Smooth muscle cell (in vitro differentiated cells): ENCODE measurements around the gene WFDC1. TPM values are rescaled to one million over a fixed set of nuclear protein-coding genes. Genes with fewer than 3 reads are reported as not detected.

Experiments
- DNase-seq: peaks from one replicate; lab custom pipeline; 2025; ENCODE audit not compliant: unreplicated experiment; lab: John Stamatoyannopoulos, UW
- H2AFZ ChIP-seq: fragments of 200-600 bp; sonication (generic); 2 replicates; pipeline ENCODE4 v1.6.0; 2016; ENCODE audit warnings: antibody characterized with exemption, low read depth, mild to moderate bottlenecking
- H3F3A ChIP-seq: fragments of 200-600 bp; sonication (generic); 2 replicates; pipeline ENCODE4 v1.6.0; 2017; ENCODE audit warnings: antibody characterized with exemption, low read depth
- H3K27ac ChIP-seq: fragments of 200-600 bp; sonication (generic); 2 replicates; pipeline ENCODE4 v1.5.1; 2016; ENCODE audit warnings: low read depth, mild to moderate bottlenecking
- H3K27me3 ChIP-seq: fragments of 200-600 bp; sonication (generic); 2 replicates; pipeline ENCODE4 v1.6.1; 2016; ENCODE audit warnings: low read depth, mild to moderate bottlenecking
- H3K36me3 ChIP-seq: fragments of 200-600 bp; sonication (generic); 2 replicates; pipeline ENCODE4 v1.5.1; 2016; ENCODE audit warnings: low read depth
- H3K4me1 ChIP-seq: fragments of 200-600 bp; sonication (generic); 2 replicates; pipeline ENCODE4 v1.5.1; 2016; ENCODE audit warnings: low read depth
- H3K4me2 ChIP-seq: fragments of 200-600 bp; sonication (generic); 2 replicates; pipeline ENCODE4 v1.6.0; 2016; ENCODE audit warnings: mild to moderate bottlenecking
- H3K4me3 ChIP-seq: fragments of 200-600 bp; sonication (generic); 2 replicates; pipeline ENCODE4 v1.5.1; 2016; ENCODE audit warnings: mild to moderate bottlenecking
- H3K79me2 ChIP-seq: fragments of 200-600 bp; sonication (generic); 2 replicates; pipeline ENCODE4 v1.6.0; 2016; ENCODE audit warnings: low read depth, mild to moderate bottlenecking
- H3K9ac ChIP-seq: fragments of 200-600 bp; sonication (generic); 2 replicates; pipeline ENCODE4 v1.6.0; 2016; ENCODE audit warnings: low read depth
- H3K9me3 ChIP-seq: fragments of 200-600 bp; sonication (generic); replicated peaks from 2 replicates; pipeline ENCODE4 v1.5.1; 2016; ENCODE audit warnings: low read depth
- H4K20me1 ChIP-seq: fragments of 200-600 bp; sonication (generic); 2 replicates; pipeline ENCODE4 v1.6.0; 2016; ENCODE audit warnings: low read depth
- WGBS: methylation state at CpG from one replicate; pipeline ENCODE4 v1.1.7; 2016; ENCODE audit warnings: low lambda C conversion rate; 5-methylcytosine and 5-hydroxymethylcytosine counted together
- polyA plus RNA-seq: library from polyadenylated mRNA; unstranded; fragments of >200 nt; fragmentation: Nextera tagmentation; extraction: Ambion mirVana; gene quantifications from 2 replicates; pipeline ENCODE4 v1.2.1, GENCODE V29; 2016
- total RNA-seq: library from RNA; depleted of rRNA; stranded (reverse); fragments of >200 nt; gene quantifications from 2 replicates; pipeline ENCODE4 v1.2.3, GENCODE V29; 2014
- TF ChIP-seq, protein P1 (sequence below): fragments of 200-600 bp; sonication (generic); IDR thresholded peaks from 2 replicates; pipeline ENCODE4 v1.5.1; 2017; ENCODE audit warnings: borderline replicate concordance, mild to moderate bottlenecking, antibody characterized with exemption; ENCODE audit not compliant: insufficient read depth, poor library complexity, severe bottlenecking

Gene WFDC1, protein sequence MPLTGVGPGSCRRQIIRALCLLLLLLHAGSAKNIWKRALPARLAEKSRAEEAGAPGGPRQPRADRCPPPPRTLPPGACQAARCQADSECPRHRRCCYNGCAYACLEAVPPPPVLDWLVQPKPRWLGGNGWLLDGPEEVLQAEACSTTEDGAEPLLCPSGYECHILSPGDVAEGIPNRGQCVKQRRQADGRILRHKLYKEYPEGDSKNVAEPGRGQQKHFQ
- total RNA-seq (150 and 176 TPM in 2 replicates), polyA plus RNA-seq (249 and 362 TPM in 2 replicates)

DNA sequence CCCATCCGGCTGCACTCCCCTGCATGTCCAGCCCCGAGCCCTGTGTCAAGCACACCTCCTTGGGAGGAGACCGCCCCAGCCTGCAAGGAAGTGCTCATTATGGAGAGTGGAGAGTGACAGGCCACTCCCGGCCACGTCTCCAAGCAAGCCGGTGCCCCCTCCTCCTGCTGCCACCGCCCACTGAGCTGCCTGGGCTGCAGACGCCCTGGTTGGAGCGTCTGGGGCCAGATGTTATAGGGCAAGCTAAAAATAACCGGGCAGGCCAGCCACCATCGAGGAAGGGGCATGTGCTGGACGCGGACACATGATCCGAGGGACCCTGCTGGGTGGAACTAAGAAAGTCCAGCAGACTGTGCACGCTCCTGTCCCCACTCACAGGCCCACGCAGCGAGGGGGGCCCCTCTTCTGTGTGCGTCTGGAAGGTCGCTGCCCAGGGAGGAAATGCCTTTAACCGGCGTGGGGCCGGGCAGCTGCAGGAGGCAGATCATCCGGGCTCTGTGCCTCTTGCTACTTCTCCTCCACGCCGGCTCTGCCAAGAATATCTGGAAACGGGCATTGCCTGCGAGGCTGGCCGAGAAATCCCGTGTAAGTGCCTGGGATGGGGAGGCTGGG lies at the start of gene WFDC1:
TSS of gene WFDC1 (plus strand) at position 348 of the 612 bp plus-strand sequence. CDS start at position 442, 94 bp downstream.
- H3K4me2 ChIP-seq: peak within 1 kb of the TSS; percentile 91
- H3K9me3 ChIP-seq: no peaks in the 10 kb centered on the region
- H2AFZ ChIP-seq: peak within 1 kb of the TSS; percentile 37
- H3K36me3 ChIP-seq: no peaks in the 10 kb centered on the region
- H3K4me1 ChIP-seq: peaks cover 3% of the 10 kb centered on the region
- WGBS: 9% methylated on average over 29 of the region's 29 CpGs
- H3K4me3 ChIP-seq: peak within 1 kb of the TSS; percentile 50
- DNase-seq: peak; percentile 62
- TF ChIP-seq, protein P1, sequence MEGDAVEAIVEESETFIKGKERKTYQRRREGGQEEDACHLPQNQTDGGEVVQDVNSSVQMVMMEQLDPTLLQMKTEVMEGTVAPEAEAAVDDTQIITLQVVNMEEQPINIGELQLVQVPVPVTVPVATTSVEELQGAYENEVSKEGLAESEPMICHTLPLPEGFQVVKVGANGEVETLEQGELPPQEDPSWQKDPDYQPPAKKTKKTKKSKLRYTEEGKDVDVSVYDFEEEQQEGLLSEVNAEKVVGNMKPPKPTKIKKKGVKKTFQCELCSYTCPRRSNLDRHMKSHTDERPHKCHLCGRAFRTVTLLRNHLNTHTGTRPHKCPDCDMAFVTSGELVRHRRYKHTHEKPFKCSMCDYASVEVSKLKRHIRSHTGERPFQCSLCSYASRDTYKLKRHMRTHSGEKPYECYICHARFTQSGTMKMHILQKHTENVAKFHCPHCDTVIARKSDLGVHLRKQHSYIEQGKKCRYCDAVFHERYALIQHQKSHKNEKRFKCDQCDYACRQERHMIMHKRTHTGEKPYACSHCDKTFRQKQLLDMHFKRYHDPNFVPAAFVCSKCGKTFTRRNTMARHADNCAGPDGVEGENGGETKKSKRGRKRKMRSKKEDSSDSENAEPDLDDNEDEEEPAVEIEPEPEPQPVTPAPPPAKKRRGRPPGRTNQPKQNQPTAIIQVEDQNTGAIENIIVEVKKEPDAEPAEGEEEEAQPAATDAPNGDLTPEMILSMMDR: no peak
- H4K20me1 ChIP-seq: no peaks in the 10 kb centered on the region
- peak within 1 kb of the TSS; percentile 51 for H3K9ac ChIP-seq
- H3K27ac ChIP-seq: peak within 1 kb of the TSS; percentile 79
- H3K27me3 ChIP-seq: no peaks in the 10 kb centered on the region
- H3K79me2 ChIP-seq: peaks cover 36% of the 10 kb centered on the region
- no peaks in the 10 kb centered on the region for H3F3A ChIP-seq

DNA sequence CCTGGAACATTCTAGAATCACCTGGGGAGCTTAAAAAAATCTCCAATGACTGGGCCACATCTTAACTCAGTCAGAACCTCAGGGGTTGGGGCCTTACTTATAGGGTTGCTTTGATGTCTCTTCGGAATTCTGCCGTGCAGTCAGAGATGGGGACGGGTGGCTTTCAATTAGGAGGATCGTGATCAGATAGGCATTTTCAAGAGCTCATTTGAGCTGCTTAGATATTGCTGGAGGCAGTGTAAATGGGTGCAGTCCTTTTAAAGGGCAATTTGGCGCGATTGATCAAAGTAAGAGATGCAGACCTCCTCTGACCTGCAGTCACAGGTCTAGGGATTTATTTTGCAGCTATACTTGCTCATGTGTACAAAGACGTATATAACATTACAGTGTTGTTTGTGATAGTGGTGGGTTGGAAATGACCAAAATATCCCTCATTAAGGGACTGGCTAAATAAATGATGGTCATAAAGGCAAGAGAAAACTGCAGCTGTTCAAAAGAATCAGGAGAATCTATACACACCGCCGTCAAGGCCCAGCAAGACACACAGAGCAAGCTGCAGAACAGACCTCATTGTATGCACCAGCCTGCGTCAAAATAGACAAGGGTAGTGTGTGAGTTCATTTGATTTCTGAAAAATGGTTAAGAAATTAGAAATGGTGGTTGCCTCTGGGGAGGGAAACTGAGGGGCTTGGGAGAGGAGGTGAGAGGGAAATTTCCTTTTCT lies 48.6 kb upstream of the WFDC1 start:
- no peak overlapping the region for H3K4me3 ChIP-seq
- no peak overlapping the region for H3K27ac ChIP-seq
- no peaks in the 10 kb centered on the region for H4K20me1 ChIP-seq
- no peaks in the 10 kb centered on the region for H3K9me3 ChIP-seq
- TF ChIP-seq, protein P1: no peak
- no peak overlapping the region for H2AFZ ChIP-seq
- H3K79me2 ChIP-seq: no peaks in the 10 kb centered on the region
- no peak overlapping the region for H3K4me2 ChIP-seq
- H3K4me1 ChIP-seq: no peaks in the 10 kb centered on the region
- H3K36me3 ChIP-seq: no peaks in the 10 kb centered on the region
- no peak for DNase-seq
- no peaks in the 10 kb centered on the region for H3K27me3 ChIP-seq
- no peaks in the 10 kb centered on the region for H3F3A ChIP-seq
- WGBS: 55% methylated on average over 10 of the region's 10 CpGs
- H3K9ac ChIP-seq: no peak overlapping the region

DNA sequence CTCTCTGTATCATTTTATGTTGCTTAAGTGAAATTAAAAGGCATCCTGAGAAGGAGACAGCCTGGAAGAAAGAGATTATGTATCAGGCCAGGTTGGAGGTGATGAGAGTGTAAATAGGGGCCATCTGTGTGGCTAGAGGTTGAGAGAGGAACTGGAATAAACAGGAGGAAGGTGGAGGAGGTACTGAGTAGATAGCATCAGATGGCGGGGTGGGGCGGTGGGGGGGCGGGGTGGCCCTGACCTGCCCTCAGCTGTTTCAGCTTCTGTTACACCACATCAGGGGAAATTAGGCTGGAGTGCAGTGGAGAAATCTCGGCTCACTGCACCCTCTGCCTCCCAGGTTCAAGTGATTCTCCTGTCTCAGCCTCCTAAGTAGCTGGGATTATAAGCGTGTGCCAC lies 48.0 kb upstream of the WFDC1 start:
- DNase-seq: no peak
- H3K4me3 ChIP-seq: no peak overlapping the region
- H3K4me2 ChIP-seq: no peak overlapping the region
- no peaks in the 10 kb centered on the region for H3K79me2 ChIP-seq
- H3K36me3 ChIP-seq: no peaks in the 10 kb centered on the region
- 64% methylated on average over 4 of the region's 5 CpGs for WGBS
- H3K9me3 ChIP-seq: no peaks in the 10 kb centered on the region
- H2AFZ ChIP-seq: no peak overlapping the region
- no peaks in the 10 kb centered on the region for H4K20me1 ChIP-seq
- no peaks in the 10 kb centered on the region for H3F3A ChIP-seq
- TF ChIP-seq, protein P1: no peak
- no peaks in the 10 kb centered on the region for H3K27me3 ChIP-seq
- no peaks in the 10 kb centered on the region for H3K4me1 ChIP-seq
- H3K27ac ChIP-seq: no peak overlapping the region
- H3K9ac ChIP-seq: no peak overlapping the region
